ENCODE measurements around the gene ISYNA1. TPM values are rescaled to one million over a fixed set of nuclear protein-coding genes. Genes with fewer than 3 reads are reported as not detected.

Gene ISYNA1
- total and polyA plus RNA-seq, 2 of the 13 experiments (the other 11 are each of a cell fraction or from before 2014, with no cell fraction given), result 29.6 to 48.5 TPM

DNA sequence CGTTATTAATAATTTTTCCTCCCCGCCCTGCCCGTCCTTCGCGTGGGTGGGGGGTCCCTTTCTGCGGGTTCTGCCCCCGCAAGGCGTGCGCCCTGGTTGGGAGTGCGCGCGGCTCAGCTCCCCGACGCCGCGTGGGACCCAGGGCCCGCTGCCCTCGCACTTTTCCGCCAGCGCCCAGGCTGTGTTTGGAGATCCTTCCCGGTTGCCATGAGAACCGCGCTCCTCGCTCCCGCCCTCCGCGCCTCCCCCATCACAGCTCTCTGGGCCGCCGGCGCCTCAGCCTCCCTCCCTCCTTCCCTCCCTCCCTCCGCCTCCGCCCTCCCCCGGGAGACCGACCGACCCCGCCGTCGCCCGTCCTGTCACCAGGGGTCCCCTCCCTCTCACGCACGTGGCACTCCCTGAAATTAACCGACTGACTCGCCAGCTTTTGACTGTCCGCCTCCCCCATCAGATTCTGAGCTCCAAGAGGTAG is 21.1 kb downstream of the ISYNA1 start (continued):
- TF ChIP-seq, protein P1, sequence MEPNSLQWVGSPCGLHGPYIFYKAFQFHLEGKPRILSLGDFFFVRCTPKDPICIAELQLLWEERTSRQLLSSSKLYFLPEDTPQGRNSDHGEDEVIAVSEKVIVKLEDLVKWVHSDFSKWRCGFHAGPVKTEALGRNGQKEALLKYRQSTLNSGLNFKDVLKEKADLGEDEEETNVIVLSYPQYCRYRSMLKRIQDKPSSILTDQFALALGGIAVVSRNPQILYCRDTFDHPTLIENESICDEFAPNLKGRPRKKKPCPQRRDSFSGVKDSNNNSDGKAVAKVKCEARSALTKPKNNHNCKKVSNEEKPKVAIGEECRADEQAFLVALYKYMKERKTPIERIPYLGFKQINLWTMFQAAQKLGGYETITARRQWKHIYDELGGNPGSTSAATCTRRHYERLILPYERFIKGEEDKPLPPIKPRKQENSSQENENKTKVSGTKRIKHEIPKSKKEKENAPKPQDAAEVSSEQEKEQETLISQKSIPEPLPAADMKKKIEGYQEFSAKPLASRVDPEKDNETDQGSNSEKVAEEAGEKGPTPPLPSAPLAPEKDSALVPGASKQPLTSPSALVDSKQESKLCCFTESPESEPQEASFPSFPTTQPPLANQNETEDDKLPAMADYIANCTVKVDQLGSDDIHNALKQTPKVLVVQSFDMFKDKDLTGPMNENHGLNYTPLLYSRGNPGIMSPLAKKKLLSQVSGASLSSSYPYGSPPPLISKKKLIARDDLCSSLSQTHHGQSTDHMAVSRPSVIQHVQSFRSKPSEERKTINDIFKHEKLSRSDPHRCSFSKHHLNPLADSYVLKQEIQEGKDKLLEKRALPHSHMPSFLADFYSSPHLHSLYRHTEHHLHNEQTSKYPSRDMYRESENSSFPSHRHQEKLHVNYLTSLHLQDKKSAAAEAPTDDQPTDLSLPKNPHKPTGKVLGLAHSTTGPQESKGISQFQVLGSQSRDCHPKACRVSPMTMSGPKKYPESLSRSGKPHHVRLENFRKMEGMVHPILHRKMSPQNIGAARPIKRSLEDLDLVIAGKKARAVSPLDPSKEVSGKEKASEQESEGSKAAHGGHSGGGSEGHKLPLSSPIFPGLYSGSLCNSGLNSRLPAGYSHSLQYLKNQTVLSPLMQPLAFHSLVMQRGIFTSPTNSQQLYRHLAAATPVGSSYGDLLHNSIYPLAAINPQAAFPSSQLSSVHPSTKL (CRISPR knock-in tag; IDR thresholded peaks at IDR 0.05), result no peak
- TF ChIP-seq SAP130 (CRISPR knock-in tag; IDR thresholded peaks at IDR 0.05; ENCODE audit: low read depth) (peak; percentile 44), NFKB2 (CRISPR knock-in tag; IDR thresholded peaks at IDR 0.05; ENCODE audit: borderline replicate concordance) (no peak), ZMYM3 (CRISPR knock-in tag; IDR thresholded peaks at IDR 0.05) (no peak), MAFF (IDR thresholded peaks at IDR 0.05; ENCODE audit: low read depth, low read length) (no peak), NR2F6 (IDR thresholded peaks at IDR 0.05) (no peak), NR2F6 (CRISPR knock-in tag; IDR thresholded peaks at IDR 0.05) (no peak), ZNF501 (CRISPR knock-in tag; IDR thresholded peaks at IDR 0.05) (no peak), RFX1 (IDR thresholded peaks at IDR 0.05) (peak; percentile 81), MLX (CRISPR knock-in tag; IDR thresholded peaks at IDR 0.05) (no peak), HIC2 (CRISPR knock-in tag; IDR thresholded peaks at IDR 0.05; ENCODE audit: low read depth) (no peak), ZNF556 (CRISPR knock-in tag; IDR thresholded peaks at IDR 0.05; ENCODE audit: borderline replicate concordance) (no peak; the same call in 1 of the 2 replicates), NFRKB (IDR thresholded peaks at IDR 0.05) (no peak), TGIF2 (CRISPR knock-in tag; IDR thresholded peaks at IDR 0.05) (peak; percentile 66; the same call in 1 of the 2 replicates), CEBPB (IDR thresholded peaks at IDR 0.05; ENCODE audit: borderline replicate concordance, low read depth, low read length) (no peak), EP300 (IDR thresholded peaks at IDR 0.05; ENCODE audit: low read depth in 2 of 2, low read length in 2 of 2) (no peak), EP300 (CRISPR knock-in tag; IDR thresholded peaks at IDR 0.05; ENCODE audit: borderline replicate concordance) (no peak), MYC (CRISPR knock-in tag; IDR thresholded peaks at IDR 0.05; ENCODE audit: borderline replicate concordance) (peak; percentile 31; the same call in 1 of the 2 replicates)
- TF ChIP-seq, protein P2, sequence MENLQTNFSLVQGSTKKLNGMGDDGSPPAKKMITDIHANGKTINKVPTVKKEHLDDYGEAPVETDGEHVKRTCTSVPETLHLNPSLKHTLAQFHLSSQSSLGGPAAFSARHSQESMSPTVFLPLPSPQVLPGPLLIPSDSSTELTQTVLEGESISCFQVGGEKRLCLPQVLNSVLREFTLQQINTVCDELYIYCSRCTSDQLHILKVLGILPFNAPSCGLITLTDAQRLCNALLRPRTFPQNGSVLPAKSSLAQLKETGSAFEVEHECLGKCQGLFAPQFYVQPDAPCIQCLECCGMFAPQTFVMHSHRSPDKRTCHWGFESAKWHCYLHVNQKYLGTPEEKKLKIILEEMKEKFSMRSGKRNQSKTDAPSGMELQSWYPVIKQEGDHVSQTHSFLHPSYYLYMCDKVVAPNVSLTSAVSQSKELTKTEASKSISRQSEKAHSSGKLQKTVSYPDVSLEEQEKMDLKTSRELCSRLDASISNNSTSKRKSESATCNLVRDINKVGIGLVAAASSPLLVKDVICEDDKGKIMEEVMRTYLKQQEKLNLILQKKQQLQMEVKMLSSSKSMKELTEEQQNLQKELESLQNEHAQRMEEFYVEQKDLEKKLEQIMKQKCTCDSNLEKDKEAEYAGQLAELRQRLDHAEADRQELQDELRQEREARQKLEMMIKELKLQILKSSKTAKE (CRISPR knock-in tag; IDR thresholded peaks at IDR 0.05; ENCODE audit: borderline replicate concordance), result 0 out of 2 replicates have a peak, but pooled peaks have one; percentile 32
- TF ChIP-seq, protein P3, sequence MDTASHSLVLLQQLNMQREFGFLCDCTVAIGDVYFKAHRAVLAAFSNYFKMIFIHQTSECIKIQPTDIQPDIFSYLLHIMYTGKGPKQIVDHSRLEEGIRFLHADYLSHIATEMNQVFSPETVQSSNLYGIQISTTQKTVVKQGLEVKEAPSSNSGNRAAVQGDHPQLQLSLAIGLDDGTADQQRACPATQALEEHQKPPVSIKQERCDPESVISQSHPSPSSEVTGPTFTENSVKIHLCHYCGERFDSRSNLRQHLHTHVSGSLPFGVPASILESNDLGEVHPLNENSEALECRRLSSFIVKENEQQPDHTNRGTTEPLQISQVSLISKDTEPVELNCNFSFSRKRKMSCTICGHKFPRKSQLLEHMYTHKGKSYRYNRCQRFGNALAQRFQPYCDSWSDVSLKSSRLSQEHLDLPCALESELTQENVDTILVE (CRISPR knock-in tag; IDR thresholded peaks at IDR 0.05), result no peak
